Suppressor macrophage treated with lipopolysaccharide for 1 hour (primary cell): ENCODE measurements around the gene MRPS6.
A peak's percentile ranks its signal among the peaks of the same experiment; 100 is the strongest.

Source experiments
- DNase-seq, 3 donors: peaks; one replicate each; pipeline ENCODE4 v3.0.0-alpha.2; 2020 to 2022

MRPS6 gene

GRCh38 chr21:34135330-34135729 is 62.0 kb downstream of the MRPS6 start:
- no peak for DNase-seq

- no peak for DNase-seq
These were observed 68.0 kb downstream of the MRPS6 start for GRCh38 chr21:34141373-34141772.

GRCh38 chr21:34143685-34144182 is 70.4 kb downstream of the MRPS6 start:
- no peak for DNase-seq

GRCh38 chr21:34144224-34144623 is 70.8 kb downstream of the MRPS6 start:
- DNase-seq, result no peak

- DNase-seq, result no peak
These were observed 74.5 kb downstream of the MRPS6 start for GRCh38 chr21:34147792-34148418.

- DNase-seq, result no peak
These were observed 75.0 kb downstream of the MRPS6 start for GRCh38 chr21:34148419-34148804.

- DNase-seq, result no peak
These were observed 75.6 kb downstream of the MRPS6 start for GRCh38 chr21:34148826-34149558.

GRCh38 chr21:34152500-34152899 is 79.1 kb downstream of the MRPS6 start:
- no peak for DNase-seq

GRCh38 chr21:34154878-34155277 is 81.5 kb downstream of the MRPS6 start:
- DNase-seq, result no peak

GRCh38 chr21:34156957-34157356 is 83.6 kb downstream of the MRPS6 start:
- DNase-seq, result no peak

GRCh38 chr21:34157521-34157920 is 84.1 kb downstream of the MRPS6 start:
- DNase-seq, result peak; percentile 21 to 35 (median 22)

GRCh38 chr21:34158866-34159835 is 85.8 kb downstream of the MRPS6 start:
- DNase-seq, result no peak

- DNase-seq, result peak in 1 of 3 donors; percentile 26
These were observed 93.1 kb downstream of the MRPS6 start for GRCh38 chr21:34166468-34166867.

- DNase-seq, result no peak
These were observed 97.5 kb downstream of the MRPS6 start for GRCh38 chr21:34170886-34171285.

- no peak for DNase-seq
These were observed 101.1 kb downstream of the MRPS6 start for GRCh38 chr21:34174470-34174869.

GRCh38 chr21:34176448-34176847 is 103.1 kb downstream of the MRPS6 start:
- DNase-seq, result no peak

GRCh38 chr21:34177919-34178567 is 104.7 kb downstream of the MRPS6 start:
- DNase-seq, result no peak

- no peak for DNase-seq
These were observed 106.0 kb downstream of the MRPS6 start for GRCh38 chr21:34179204-34179935.

- no peak for DNase-seq
These were observed 107.0 kb downstream of the MRPS6 start for GRCh38 chr21:34180407-34180806.

- DNase-seq, result no peak
These were observed 107.5 kb downstream of the MRPS6 start for GRCh38 chr21:34180826-34181359.

GRCh38 chr21:34181431-34182039 is 108.2 kb downstream of the MRPS6 start:
- DNase-seq, result no peak
